CD8-positive, alpha-beta memory T cell (primary cell): ENCODE results near the gene AMOT. TPM values are rescaled to one million over a fixed set of nuclear protein-coding genes. Genes with fewer than 3 reads are reported as not detected.
A peak's percentile ranks its signal among the peaks of the same experiment; 100 is the strongest.

Source experiments
- CTCF ChIA-PET: fragments of 350-600 bp; sonication (Branson Sonifier 250); formaldehyde crosslinking; loops from one replicate; lab custom pipeline; 2021; ENCODE audit warnings: antibody characterized with exemption; lab: Charles Lee
- POLR2A ChIA-PET: fragments of 350-600 bp; sonication (Branson Sonifier 250); formaldehyde crosslinking; loops from one replicate; lab custom pipeline; 2021; ENCODE audit warnings: antibody characterized with exemption; lab: Charles Lee
- DNase-seq, 5 donors: peaks; one replicate each; pipeline versions ENCODE4 v3.0.0 to v3.0.0-alpha.2; 2020 to 2022; ENCODE audit warnings: mixed read lengths in 1 of 5
- H3K27ac ChIP-seq: one replicate; pipeline ENCODE4 v1.7.0; 2013; ENCODE audit warnings: low read depth, mild to moderate bottlenecking, low read length, moderate library complexity
- H3K27me3 ChIP-seq: 2 replicates; pipeline ENCODE4 v1.7.0; 2013; ENCODE audit warnings: low read length, mild to moderate bottlenecking; ENCODE audit not compliant: insufficient read depth, poor library complexity, severe bottlenecking
- H3K36me3 ChIP-seq: 2 replicates; pipeline ENCODE4 v1.7.0; 2013; ENCODE audit warnings: mild to moderate bottlenecking, low read length, moderate library complexity; ENCODE audit not compliant: insufficient read depth
- H3K4me1 ChIP-seq: 2 replicates; pipeline ENCODE4 v1.7.0; 2013; ENCODE audit warnings: mild to moderate bottlenecking, low read length, moderate library complexity; ENCODE audit not compliant: insufficient read depth
- H3K4me3 ChIP-seq: 2 replicates; pipeline ENCODE4 v1.7.0; 2013; ENCODE audit warnings: mild to moderate bottlenecking, low read length
- H3K9me3 ChIP-seq: 2 replicates; pipeline ENCODE4 v1.7.0; 2013; ENCODE audit warnings: mild to moderate bottlenecking, low read length
- H3K27ac Mint-ChIP-seq, 8 donors: one replicate each; pipeline ENCODE4 v1.8.0; 2020 to 2021; ENCODE audit warnings: mixed read lengths in 8 of 8, mild to moderate bottlenecking in 6 of 8, inconsistent platforms in 3 of 8, moderate library complexity in 3 of 8
- H3K27me3 Mint-ChIP-seq, 2 donors: one replicate each; pipeline ENCODE4 v1.8.0; 2020 to 2021; ENCODE audit warnings: mixed read lengths in 2 of 2, mild to moderate bottlenecking in 1 of 2, moderate library complexity in 1 of 2
- H3K36me3 Mint-ChIP-seq, 3 donors: one replicate each; pipeline ENCODE4 v1.8.0; 2020 to 2021; ENCODE audit warnings: mixed read lengths in 3 of 3, inconsistent platforms in 1 of 3, mild to moderate bottlenecking in 1 of 3
- H3K4me1 Mint-ChIP-seq, 3 donors: one replicate each; pipeline ENCODE4 v1.8.0; 2020 to 2021; ENCODE audit warnings: mixed read lengths in 3 of 3, inconsistent platforms in 1 of 3, mild to moderate bottlenecking in 1 of 3
- H3K4me3 Mint-ChIP-seq, 7 donors: one replicate each; pipeline ENCODE4 v1.8.0; 2020 to 2021; ENCODE audit warnings: mixed read lengths in 7 of 7, mild to moderate bottlenecking in 6 of 7, moderate library complexity in 4 of 7, inconsistent platforms in 2 of 7
- H3K9me3 Mint-ChIP-seq, 5 donors: one replicate each; pipeline ENCODE4 v1.8.0; 2020 to 2022; ENCODE audit warnings: mixed read lengths in 5 of 5, mild to moderate bottlenecking in 3 of 5, moderate library complexity in 2 of 5, inconsistent platforms in 1 of 5
- polyA plus RNA-seq: library from polyadenylated mRNA; unstranded; fragments of 300-500 nt; fragmentation: Illumina TruSeq; gene quantifications from one replicate; pipeline ENCODE4 v1.2.3, GENCODE V29; 2021
- total RNA-seq, 2 experiments: library from RNA; stranded (reverse); gene quantifications; one replicate each; pipeline ENCODE4 v1.2.3, GENCODE V29; 2021

Gene AMOT, protein sequence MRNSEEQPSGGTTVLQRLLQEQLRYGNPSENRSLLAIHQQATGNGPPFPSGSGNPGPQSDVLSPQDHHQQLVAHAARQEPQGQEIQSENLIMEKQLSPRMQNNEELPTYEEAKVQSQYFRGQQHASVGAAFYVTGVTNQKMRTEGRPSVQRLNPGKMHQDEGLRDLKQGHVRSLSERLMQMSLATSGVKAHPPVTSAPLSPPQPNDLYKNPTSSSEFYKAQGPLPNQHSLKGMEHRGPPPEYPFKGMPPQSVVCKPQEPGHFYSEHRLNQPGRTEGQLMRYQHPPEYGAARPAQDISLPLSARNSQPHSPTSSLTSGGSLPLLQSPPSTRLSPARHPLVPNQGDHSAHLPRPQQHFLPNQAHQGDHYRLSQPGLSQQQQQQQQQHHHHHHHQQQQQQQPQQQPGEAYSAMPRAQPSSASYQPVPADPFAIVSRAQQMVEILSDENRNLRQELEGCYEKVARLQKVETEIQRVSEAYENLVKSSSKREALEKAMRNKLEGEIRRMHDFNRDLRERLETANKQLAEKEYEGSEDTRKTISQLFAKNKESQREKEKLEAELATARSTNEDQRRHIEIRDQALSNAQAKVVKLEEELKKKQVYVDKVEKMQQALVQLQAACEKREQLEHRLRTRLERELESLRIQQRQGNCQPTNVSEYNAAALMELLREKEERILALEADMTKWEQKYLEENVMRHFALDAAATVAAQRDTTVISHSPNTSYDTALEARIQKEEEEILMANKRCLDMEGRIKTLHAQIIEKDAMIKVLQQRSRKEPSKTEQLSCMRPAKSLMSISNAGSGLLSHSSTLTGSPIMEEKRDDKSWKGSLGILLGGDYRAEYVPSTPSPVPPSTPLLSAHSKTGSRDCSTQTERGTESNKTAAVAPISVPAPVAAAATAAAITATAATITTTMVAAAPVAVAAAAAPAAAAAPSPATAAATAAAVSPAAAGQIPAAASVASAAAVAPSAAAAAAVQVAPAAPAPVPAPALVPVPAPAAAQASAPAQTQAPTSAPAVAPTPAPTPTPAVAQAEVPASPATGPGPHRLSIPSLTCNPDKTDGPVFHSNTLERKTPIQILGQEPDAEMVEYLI
- total RNA-seq (1 to 10 TPM; 1.4 to 1.5 TPM), polyA plus RNA-seq (3.2 TPM)

DNA sequence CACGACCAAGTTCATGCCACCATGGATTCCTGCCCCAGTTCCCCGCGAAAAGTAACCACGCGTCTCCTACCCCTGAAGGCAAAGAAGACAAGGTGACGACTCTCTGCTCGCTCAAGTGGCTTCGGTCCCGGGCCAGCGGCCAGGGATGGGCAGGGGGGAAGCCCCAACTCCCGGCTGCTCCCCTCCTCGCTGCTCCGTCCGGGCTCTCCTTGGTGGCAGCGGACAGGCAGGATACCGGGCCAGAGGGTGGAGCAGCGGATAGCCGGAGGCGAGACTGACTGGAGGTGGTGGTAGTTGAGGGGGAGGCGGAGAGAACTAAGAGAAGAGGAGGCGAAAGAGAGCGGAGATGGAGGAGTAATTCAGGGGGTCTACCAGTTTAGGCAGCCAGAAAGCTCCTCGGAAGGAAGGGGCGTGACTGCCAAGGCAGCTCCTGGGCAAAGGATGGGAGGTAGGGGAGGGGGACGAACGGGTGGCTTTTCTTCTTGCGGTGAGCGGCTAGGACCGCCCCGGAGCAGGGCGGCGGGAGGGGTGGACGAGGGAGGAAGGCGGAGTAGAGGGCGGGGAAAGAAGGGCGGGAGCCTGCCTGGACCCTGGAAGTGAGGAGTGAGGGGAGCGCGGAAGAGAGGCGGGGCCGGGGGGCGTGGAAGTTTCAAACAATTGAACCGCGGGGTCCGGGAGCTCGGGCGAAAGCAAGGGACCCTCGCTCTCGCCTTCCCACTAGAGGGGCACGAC, at the start of gene AMOT:
AMOT (minus strand) TSS at position 450 of the 732 bp plus-strand sequence. CDS start 17,705 bp downstream, outside the sequence.
- Mint-ChIP-seq H3K27ac (peak within 1 kb of the TSS; percentile 58 to 91 (median 88)), H3K9me3 (no peaks in the 10 kb centered on the region), H3K27me3 (peaks cover 0 to 6% of the 10 kb centered on the region in 2 donors), H3K36me3 (peaks cover 0 to 9% (median 0%) of the 10 kb centered on the region in 3 donors), H3K4me3 (peak within 1 kb of the TSS; percentile 87 to 98 (median 94)), H3K4me1 (peaks cover 9 to 18% (median 9%) of the 10 kb centered on the region in 3 donors)
- POLR2A ChIA-PET, result interaction anchor here (2.2 kb wide), 1 partner anchor 161 kb away, joined by 8 read pairs; the partner anchor contains the start of gene LHFPL1
- CTCF ChIA-PET, result interaction anchor here (1.3 to 1.8 kb wide), 2 partner anchors 16 to 1160 kb away, joined by 4 to 5 read pairs; partner anchors contain the start of gene ALG13
- no peaks in the 10 kb centered on the region for H3K9me3 ChIP-seq
- peaks cover 4% of the 10 kb centered on the region for H3K4me1 ChIP-seq
- peak within 1 kb of the TSS; percentile 47 for H3K27ac ChIP-seq
- H3K4me3 ChIP-seq, result peak within 1 kb of the TSS; percentile 71
- DNase-seq, result peak; percentile 49 to 76 (median 61)
- H3K36me3 ChIP-seq, result no peaks in the 10 kb centered on the region
- no peaks in the 10 kb centered on the region for H3K27me3 ChIP-seq

DNA sequence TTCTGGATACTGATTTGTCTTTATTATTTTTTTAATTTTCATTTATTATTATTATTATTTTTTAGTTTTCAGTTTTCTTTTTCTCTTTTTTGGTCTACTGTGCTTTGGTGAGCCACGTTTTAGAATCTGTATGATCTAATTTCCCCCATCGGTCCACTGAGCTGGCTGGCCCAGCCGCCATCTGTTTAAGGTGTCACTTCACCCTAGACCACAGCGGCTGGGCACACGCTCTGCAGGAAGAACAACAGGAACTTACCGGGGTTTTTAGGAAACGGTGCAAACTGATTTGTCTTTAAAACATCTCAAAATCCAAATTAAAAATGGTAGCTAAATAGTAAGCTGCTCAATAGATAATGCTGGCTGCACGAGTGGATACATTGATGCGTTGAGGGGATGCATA, 48.8 kb upstream of the AMOT start:
- H3K27me3 ChIP-seq, result no peaks in the 10 kb centered on the region
- Mint-ChIP-seq H3K4me1 (peaks cover 16 to 20% (median 17%) of the 10 kb centered on the region in 3 donors), H3K27me3 (peaks cover 0 to 3% of the 10 kb centered on the region in 2 donors), H3K27ac (peak overlapping the region in 2 of 8 donors; percentile 41 to 48), H3K36me3 (no peaks in the 10 kb centered on the region), H3K9me3 (no peaks in the 10 kb centered on the region), H3K4me3 (peak overlapping the region in 5 of 7 donors; percentile 15 to 54 (median 43))
- H3K36me3 ChIP-seq, result no peaks in the 10 kb centered on the region
- CTCF ChIA-PET, result no interaction called here
- H3K4me3 ChIP-seq, result no peak overlapping the region
- DNase-seq, result no peak
- no peak overlapping the region for H3K27ac ChIP-seq
- H3K4me1 ChIP-seq, result no peaks in the 10 kb centered on the region
- no peaks in the 10 kb centered on the region for H3K9me3 ChIP-seq
- POLR2A ChIA-PET, result no interaction called here

DNA sequence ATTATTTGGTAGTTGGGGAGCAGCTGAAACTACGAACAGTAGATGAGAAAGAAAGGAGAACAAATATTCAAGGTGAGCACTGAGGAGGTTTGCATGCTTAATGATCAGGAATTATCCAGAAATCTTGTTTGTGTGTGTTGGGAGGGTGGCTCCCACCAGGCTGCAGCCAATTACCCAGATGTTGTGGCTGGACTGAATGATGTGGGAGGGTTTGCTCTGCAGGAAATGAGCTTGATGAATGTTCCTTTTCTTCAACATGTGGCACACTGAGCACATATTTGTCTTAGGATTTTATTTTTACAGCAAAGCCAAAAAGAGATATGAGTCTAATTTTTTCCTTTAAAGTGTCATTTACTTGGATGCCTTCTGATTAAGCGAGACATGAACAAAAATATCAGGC, 48.3 kb upstream of the AMOT start:
- Histone ChIP-seq H3K27me3 (no peaks in the 10 kb centered on the region), H3K9me3 (no peaks in the 10 kb centered on the region), H3K4me1 (no peaks in the 10 kb centered on the region), H3K36me3 (no peaks in the 10 kb centered on the region), H3K4me3 (no peak overlapping the region), H3K27ac (no peak overlapping the region)
- no peaks in the 10 kb centered on the region for H3K9me3 Mint-ChIP-seq
- no peak for DNase-seq
- ChIA-PET CTCF (no interaction called here), POLR2A (no interaction called here)
- no peak overlapping the region for H3K27ac Mint-ChIP-seq
- H3K36me3 Mint-ChIP-seq, result no peaks in the 10 kb centered on the region
- peak overlapping the region in 1 of 7 donors; percentile 25 for H3K4me3 Mint-ChIP-seq
- peaks cover 16 to 21% (median 17%) of the 10 kb centered on the region in 3 donors for H3K4me1 Mint-ChIP-seq
- peaks cover 0 to 3% of the 10 kb centered on the region in 2 donors for H3K27me3 Mint-ChIP-seq

DNA sequence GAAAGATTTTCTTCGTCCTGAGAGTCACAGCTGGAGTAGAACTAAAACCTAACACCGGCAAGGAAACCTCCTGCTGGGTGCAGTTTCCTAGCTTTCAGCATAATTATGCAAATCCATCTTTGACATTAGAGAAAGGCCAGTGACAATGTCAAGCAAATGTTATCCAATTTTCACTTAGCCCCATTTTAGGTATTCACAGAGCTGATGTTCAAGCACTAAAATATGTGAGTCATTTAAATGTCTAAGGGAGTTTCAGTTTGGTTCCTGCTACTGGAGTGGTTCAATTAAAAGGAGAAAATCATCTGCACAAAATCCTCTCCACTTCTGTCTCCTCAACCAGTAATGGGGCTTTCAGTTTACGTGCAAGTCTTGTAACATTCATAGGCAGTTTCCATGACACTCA, 37.1 kb upstream of the AMOT start:
- ChIA-PET POLR2A (no interaction called here), CTCF (no interaction called here)
- DNase-seq, result no peak
- Mint-ChIP-seq H3K27me3 (peaks cover 0 to 3% of the 10 kb centered on the region in 2 donors), H3K9me3 (no peaks in the 10 kb centered on the region), H3K4me3 (no peak overlapping the region), H3K27ac (no peak overlapping the region), H3K36me3 (no peaks in the 10 kb centered on the region), H3K4me1 (no peaks in the 10 kb centered on the region)
- Histone ChIP-seq H3K27me3 (no peaks in the 10 kb centered on the region), H3K4me1 (no peaks in the 10 kb centered on the region), H3K4me3 (no peak overlapping the region), H3K27ac (no peak overlapping the region), H3K36me3 (no peaks in the 10 kb centered on the region), H3K9me3 (no peaks in the 10 kb centered on the region)

DNA sequence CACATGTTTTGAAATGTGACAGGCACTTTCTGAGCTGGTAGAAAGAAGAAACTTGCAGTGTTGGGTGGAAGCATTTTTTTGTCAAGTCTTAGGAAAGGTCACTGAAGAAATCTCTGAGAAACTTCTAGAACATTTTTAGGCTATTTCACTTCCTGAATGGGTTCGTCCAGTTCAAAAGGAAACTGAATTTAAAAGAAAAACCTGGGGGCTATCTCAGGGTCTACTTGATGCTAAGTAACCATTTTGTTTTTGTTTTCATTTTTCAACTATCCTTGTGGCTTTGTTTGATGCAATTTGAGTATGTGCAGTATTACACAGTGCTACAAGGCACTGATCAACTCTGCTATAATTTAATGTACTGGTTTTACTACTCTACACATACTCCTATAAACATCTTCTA, 34.0 kb upstream of the AMOT start:
- H3K4me3 Mint-ChIP-seq, result no peak overlapping the region
- CTCF ChIA-PET, result no interaction called here

DNA sequence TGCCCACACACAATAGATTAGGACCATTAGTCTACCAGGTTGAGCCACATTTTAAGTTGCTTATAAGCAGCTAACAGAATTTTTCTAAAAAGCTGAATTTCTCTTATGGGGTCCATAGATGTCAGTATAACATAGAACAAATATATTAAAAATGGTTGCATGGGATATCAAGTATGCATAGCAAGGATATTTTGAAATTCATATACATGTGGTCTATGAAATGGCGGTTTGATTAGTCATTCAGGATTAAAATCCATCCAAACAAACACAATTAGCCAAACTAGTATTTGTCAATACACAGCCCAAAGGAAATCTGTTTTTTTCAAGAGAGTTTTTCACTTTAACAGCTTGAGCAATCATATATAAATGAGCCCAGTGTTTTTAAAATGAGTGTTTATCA, 33.5 kb upstream of the AMOT start:
- Mint-ChIP-seq H3K4me3 (no peak overlapping the region), H3K9me3 (no peaks in the 10 kb centered on the region), H3K27me3 (peaks cover 0 to 5% of the 10 kb centered on the region in 2 donors), H3K27ac (no peak overlapping the region), H3K4me1 (no peaks in the 10 kb centered on the region), H3K36me3 (no peaks in the 10 kb centered on the region)
- no peak overlapping the region for H3K4me3 ChIP-seq
- no peak overlapping the region for H3K27ac ChIP-seq
- no peaks in the 10 kb centered on the region for H3K27me3 ChIP-seq
- H3K9me3 ChIP-seq, result no peaks in the 10 kb centered on the region
- ChIA-PET CTCF (no interaction called here), POLR2A (no interaction called here)
- no peaks in the 10 kb centered on the region for H3K4me1 ChIP-seq
- H3K36me3 ChIP-seq, result no peaks in the 10 kb centered on the region
- no peak for DNase-seq

More for the DNA sequence above, 34.0 kb upstream of the AMOT start:
- no peak overlapping the region for H3K4me3 ChIP-seq
- H3K27ac ChIP-seq, result no peak overlapping the region
- no peaks in the 10 kb centered on the region for H3K27me3 ChIP-seq
- H3K27me3 Mint-ChIP-seq, result peaks cover 0 to 5% of the 10 kb centered on the region in 2 donors
- H3K4me1 ChIP-seq, result no peaks in the 10 kb centered on the region
- H3K9me3 Mint-ChIP-seq, result no peaks in the 10 kb centered on the region
- no peaks in the 10 kb centered on the region for H3K36me3 Mint-ChIP-seq
- H3K27ac Mint-ChIP-seq, result peak overlapping the region in 1 of 8 donors; percentile 14
- no peaks in the 10 kb centered on the region for H3K36me3 ChIP-seq
- H3K9me3 ChIP-seq, result no peaks in the 10 kb centered on the region
- no peaks in the 10 kb centered on the region for H3K4me1 Mint-ChIP-seq
- POLR2A ChIA-PET, result no interaction called here
- no peak for DNase-seq

DNA sequence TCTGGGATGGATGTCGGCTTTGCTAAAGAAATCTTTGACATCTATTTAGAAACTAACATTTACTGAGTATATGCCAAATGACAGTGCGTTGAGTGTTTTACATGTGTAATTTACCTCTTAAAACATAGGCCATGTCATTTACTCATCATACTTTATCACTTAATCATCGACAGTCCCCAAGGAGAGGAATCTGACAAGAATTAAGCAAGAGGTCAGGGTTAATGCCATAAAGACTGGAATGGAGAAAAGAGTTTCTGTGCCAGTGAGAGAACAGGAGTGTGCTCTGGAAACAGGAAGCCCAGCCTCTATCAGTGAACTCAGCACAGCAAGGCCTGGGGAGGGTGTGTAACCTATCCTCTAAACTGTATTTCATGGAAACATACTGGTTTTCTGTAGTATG, 28.0 kb upstream of the AMOT start:
- Mint-ChIP-seq H3K4me3 (no peak overlapping the region), H3K9me3 (no peaks in the 10 kb centered on the region), H3K27ac (no peak overlapping the region), H3K4me1 (no peaks in the 10 kb centered on the region), H3K27me3 (peaks cover 0 to 3% of the 10 kb centered on the region in 2 donors), H3K36me3 (no peaks in the 10 kb centered on the region)
- DNase-seq, result no peak
- Histone ChIP-seq H3K4me1 (no peaks in the 10 kb centered on the region), H3K4me3 (no peak overlapping the region), H3K27ac (no peak overlapping the region), H3K9me3 (no peaks in the 10 kb centered on the region), H3K36me3 (no peaks in the 10 kb centered on the region), H3K27me3 (no peaks in the 10 kb centered on the region)
- POLR2A ChIA-PET, result no interaction called here
- CTCF ChIA-PET, result no interaction called here
